Adrenal gland (tissue), 5 donors: Measurements from ENCODE around the gene SLC35A2.

Source experiments
- POLR2A ChIP-seq, 2 donors: fragments of 450-650 bp; IDR thresholded peaks; one replicate each; pipeline ENCODE4 v1.6.1; 2017; ENCODE audit warnings: antibody characterized with exemption in 2 of 2, mild to moderate bottlenecking in 2 of 2, moderate library complexity in 1 of 2
- TF ChIP-seq, protein P1 (sequence below), 6 experiments: fragments of 450-650 bp in 4 of 6; fragments of 200-600 bp in 2 of 6; sonication (generic) in 1 of 6; IDR thresholded peaks; 1 replicate in 5 of 6; 2 replicates in 1 of 6; pipeline versions ENCODE4 v1.5.1 to v1.8.0; 2016 to 2021; ENCODE audit warnings: antibody characterized with exemption in 6 of 6, mild to moderate bottlenecking in 2 of 6, moderate library complexity in 1 of 6
- donor health status: DM: no; HTN: no; CAD: no.

DNA sequence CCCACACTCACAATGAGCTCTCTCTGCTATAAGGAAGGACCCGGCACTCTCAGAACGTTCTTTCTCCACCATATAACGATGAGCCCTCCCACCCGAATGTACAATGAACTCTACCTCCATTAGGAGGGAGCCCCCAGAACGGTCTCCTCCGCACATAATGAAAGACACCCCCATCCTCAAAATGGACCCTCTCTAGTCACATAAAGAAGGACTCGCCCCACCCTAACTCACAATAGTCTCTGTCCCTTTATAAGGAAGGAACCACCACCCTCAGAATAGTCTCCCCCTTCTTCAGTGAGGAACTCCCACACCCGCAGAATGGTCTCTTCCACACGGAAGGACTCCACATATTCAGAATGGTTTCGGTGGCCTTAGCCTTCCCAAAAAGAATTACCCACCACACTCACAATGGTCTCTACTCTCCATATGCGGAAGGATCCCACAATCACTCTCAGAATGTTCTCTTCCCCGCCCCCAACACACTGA is 477 bp downstream of the SLC35A2 start:
- TF ChIP-seq POLR2A (IDR thresholded peaks at IDR 0.05) = no peak
- TF ChIP-seq, protein P1, sequence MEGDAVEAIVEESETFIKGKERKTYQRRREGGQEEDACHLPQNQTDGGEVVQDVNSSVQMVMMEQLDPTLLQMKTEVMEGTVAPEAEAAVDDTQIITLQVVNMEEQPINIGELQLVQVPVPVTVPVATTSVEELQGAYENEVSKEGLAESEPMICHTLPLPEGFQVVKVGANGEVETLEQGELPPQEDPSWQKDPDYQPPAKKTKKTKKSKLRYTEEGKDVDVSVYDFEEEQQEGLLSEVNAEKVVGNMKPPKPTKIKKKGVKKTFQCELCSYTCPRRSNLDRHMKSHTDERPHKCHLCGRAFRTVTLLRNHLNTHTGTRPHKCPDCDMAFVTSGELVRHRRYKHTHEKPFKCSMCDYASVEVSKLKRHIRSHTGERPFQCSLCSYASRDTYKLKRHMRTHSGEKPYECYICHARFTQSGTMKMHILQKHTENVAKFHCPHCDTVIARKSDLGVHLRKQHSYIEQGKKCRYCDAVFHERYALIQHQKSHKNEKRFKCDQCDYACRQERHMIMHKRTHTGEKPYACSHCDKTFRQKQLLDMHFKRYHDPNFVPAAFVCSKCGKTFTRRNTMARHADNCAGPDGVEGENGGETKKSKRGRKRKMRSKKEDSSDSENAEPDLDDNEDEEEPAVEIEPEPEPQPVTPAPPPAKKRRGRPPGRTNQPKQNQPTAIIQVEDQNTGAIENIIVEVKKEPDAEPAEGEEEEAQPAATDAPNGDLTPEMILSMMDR (IDR thresholded peaks at IDR 0.05) = no peak
